Heart left ventricle (tissue), 16 donors: ENCODE data around the gene UBASH3A. TPM values are rescaled to one million over a fixed set of nuclear protein-coding genes. Genes with fewer than 3 reads are reported as not detected.
A peak's percentile ranks its signal among the peaks of the same experiment; 100 is the strongest.
"Not testable (repeated sequence)": the region's sequence is repeated elsewhere in the genome, so short reads cannot be mapped to it uniquely, and the experiment has no call there.

Experiments
- ATAC-seq, 4 donors: fragments of 200-7000 bp; cut with Tn5 transposase; one replicate each; pipeline ENCODE4 v1.9.1; 2020 to 2022; ENCODE audit warnings: moderate library complexity in 4 of 4, mild to moderate bottlenecking in 3 of 4, moderate number of reproducible peaks in 1 of 4
- DNase-seq, 5 donors: peaks; one replicate each; pipeline ENCODE4 v3.0.0-alpha.2; 2020
- H3K27ac ChIP-seq, 12 donors: fragments of 200-600 bp; sonication (generic) in 4 of 12; one replicate each; pipeline versions ENCODE4 v1.5.0 to v1.8.0; 2016 to 2022; ENCODE audit warnings: mild to moderate bottlenecking in 2 of 12
- H3K27me3 ChIP-seq, 9 donors: fragments of 200-600 bp; sonication (generic) in 2 of 9; one replicate each; pipeline versions ENCODE4 v1.5.1 to v1.8.0; 2016 to 2022; ENCODE audit warnings: mild to moderate bottlenecking in 3 of 9
- H3K36me3 ChIP-seq, 9 donors: fragments of 200-600 bp; sonication (generic) in 2 of 9; one replicate each; pipeline versions ENCODE4 v1.5.0 to v1.8.0; 2018 to 2022; ENCODE audit warnings: mild to moderate bottlenecking in 2 of 9
- H3K4me1 ChIP-seq, 12 donors: fragments of 200-600 bp; sonication (generic) in 4 of 12; one replicate each; pipeline versions ENCODE4 v1.5.0 to v1.8.0; 2016 to 2022; ENCODE audit warnings: mild to moderate bottlenecking in 3 of 12
- H3K4me3 ChIP-seq, 12 donors: fragments of 200-600 bp; sonication (generic) in 4 of 12; one replicate each; pipeline versions ENCODE4 v1.5.0 to v1.8.0; 2017 to 2022; ENCODE audit warnings: mild to moderate bottlenecking in 9 of 12, moderate library complexity in 4 of 12
- H3K9me3 ChIP-seq, 12 donors: fragments of 200-600 bp; sonication (generic) in 4 of 12; one replicate each; pipeline versions ENCODE4 v1.5.0 to v1.8.0; 2016 to 2022; ENCODE audit warnings: mild to moderate bottlenecking in 1 of 12
- POLR2A ChIP-seq, 2 donors: fragments of 450-650 bp; IDR thresholded peaks; one replicate each; pipeline ENCODE4 v1.6.1; 2017; ENCODE audit warnings: antibody characterized with exemption in 2 of 2, mild to moderate bottlenecking in 2 of 2, moderate library complexity in 2 of 2
- WGBS, 4 donors: extraction: QIAGEN DNeasy Blood & Tissue Kit in 2 of 4; methylation state at CpG; one replicate each; pipeline versions ENCODE4 v1.1.5 to v1.1.7; 2013 to 2018; 5-methylcytosine and 5-hydroxymethylcytosine counted together
- intact Hi-C, 10 donors: fragments of 100-400 bp; cut with DNase I; formaldehyde crosslinking; loops; one replicate each; pipeline versions ENCODE4 v1.11.1 to v1.14.2; 2022
- polyA plus RNA-seq, 2 donors: library from polyadenylated mRNA; stranded (reverse); fragments of 200-250 nt; gene quantifications; one replicate each; pipeline ENCODE4 v1.2.3, GENCODE V29; 2013
- total RNA-seq, 9 donors: library from RNA; depleted of rRNA in 2 of 9; stranded (reverse); fragments of >200 nt in 2 of 9; fragmentation: NEBNext Ultra II Directional in 3 of 9; extraction: Animal tissue kit (Norgen Biotek cat#: 25700) in 3 of 9; gene quantifications; one replicate each; pipeline versions ENCODE4 v1.1.0 to v1.2.4, GENCODE V29; 2016 to 2023
- TF ChIP-seq, protein P1 (sequence below), 12 donors: fragments of 200-600 bp; sonication (generic) in 4 of 12; IDR thresholded peaks; one replicate each; pipeline versions ENCODE4 v1.5.0 to v1.8.0; 2018 to 2022; ENCODE audit warnings: antibody characterized with exemption in 12 of 12, mild to moderate bottlenecking in 5 of 12
- donor health status: ischemic (EF 13 %, LVEDD 7.1; RV severe dilation, severe dysfunction).
- donor health status: healthy with polysubstance abuse.
- donor health status: DM: no; HTN: yes; CAD: no.
- donor health status: DM: no; HTN: no; CAD: no.
- donor health status: ischemic (EF 25% LVEDD 6.9; RV normal size, moderate dysfunction).
- donor health status: ischemic (EF 25% LVEDD 5.7; RV mildly dilated, moderate dysfunction).
- donor health status: healthy.
- donor health status: DM: yes; HTN: yes; CAD: no.
- donor health status: ischemic (EF 35%, LVEDD 5.7; RV mildly dilated, moderate dysfunction).
- donor health status: nonischemic (EF 11% LVEDD 7.7; RV severe dilation, severe dysfunction).
- donor health status: DM: yes; HTN: yes; CAD: no.
- donor health status: PGD.
- donor health status: ischemic (EF 29% LVEDD 5.4; RV normal size, mild dysfunction).
- donor health status: nonischemic (EF 23%, LVEDD 6.1; RV moderate dilation, normal function).

The UBASH3A gene
- total and polyA plus RNA-seq, 11 donors: 0.04 to 2.4 (median 0.47) TPM; not detected in 7

DNA sequence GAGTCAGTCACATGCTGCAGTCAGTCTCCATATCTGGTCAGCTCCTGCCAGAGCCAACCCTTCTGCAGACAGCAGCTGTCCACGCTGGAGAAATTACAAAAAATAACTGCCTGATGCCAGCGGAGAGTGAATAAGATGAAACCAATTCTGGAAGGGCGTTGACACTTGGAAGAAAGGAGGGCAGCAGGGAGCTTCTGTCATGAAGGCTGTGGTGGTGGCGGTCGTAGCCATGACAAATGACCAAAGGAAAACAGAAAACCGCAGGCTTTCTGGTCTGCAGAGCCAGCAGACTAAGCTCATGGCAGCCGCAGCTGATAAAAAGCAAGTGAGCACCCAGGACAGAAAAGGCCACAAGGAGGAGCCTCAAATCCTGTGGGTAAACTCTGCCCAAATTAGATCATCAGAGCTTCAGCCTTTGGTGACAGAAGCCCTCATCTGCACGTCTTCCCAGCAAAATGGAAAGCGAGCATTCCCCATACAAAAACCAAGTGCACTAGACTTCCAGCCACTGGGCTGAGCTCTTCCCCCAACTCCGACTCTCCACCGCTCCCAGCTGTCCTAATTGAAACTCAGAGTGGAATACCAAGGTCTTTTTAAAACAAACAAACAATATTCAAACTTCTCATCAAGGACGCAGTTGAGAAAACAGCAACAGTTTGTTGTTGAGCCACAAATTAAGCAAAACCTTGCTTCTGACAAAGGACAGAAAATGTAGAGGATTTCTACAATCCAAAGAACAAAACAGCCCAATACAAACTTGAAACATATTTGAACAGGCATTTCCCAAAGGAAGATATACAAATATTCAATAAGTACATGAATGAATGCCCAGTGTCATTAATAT lies 63.7 kb downstream of the UBASH3A start:
- TF ChIP-seq POLR2A (IDR thresholded peaks at IDR 0.05): no peak
- TF ChIP-seq, protein P1, sequence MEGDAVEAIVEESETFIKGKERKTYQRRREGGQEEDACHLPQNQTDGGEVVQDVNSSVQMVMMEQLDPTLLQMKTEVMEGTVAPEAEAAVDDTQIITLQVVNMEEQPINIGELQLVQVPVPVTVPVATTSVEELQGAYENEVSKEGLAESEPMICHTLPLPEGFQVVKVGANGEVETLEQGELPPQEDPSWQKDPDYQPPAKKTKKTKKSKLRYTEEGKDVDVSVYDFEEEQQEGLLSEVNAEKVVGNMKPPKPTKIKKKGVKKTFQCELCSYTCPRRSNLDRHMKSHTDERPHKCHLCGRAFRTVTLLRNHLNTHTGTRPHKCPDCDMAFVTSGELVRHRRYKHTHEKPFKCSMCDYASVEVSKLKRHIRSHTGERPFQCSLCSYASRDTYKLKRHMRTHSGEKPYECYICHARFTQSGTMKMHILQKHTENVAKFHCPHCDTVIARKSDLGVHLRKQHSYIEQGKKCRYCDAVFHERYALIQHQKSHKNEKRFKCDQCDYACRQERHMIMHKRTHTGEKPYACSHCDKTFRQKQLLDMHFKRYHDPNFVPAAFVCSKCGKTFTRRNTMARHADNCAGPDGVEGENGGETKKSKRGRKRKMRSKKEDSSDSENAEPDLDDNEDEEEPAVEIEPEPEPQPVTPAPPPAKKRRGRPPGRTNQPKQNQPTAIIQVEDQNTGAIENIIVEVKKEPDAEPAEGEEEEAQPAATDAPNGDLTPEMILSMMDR (IDR thresholded peaks at IDR 0.05): peak in 8 of 12 donors; percentile 11 to 48 (median 31)
- no peaks in the 10 kb centered on the region for H3K36me3 ChIP-seq
- intact Hi-C loops: loop anchor here in 1 of 10 donors (2.0 kb wide), 1 partner anchor 69 kb away; no protein-coding TSS in a partner anchor
- no peak overlapping the region for H3K27ac ChIP-seq
- peaks cover 0 to 27% (median 0%) of the 10 kb centered on the region in 12 donors for H3K4me1 ChIP-seq
- DNase-seq: no peak
- H3K27me3 ChIP-seq: no peaks in the 10 kb centered on the region
- no peaks in the 10 kb centered on the region for H3K9me3 ChIP-seq
- whole genome bisulfite sequencing, 4 donors: 39 to 54% (median 48%) methylated on average over 12 of the region's 12 CpGs
- no peak overlapping the region for H3K4me3 ChIP-seq
- ATAC-seq: peak in 3 of 4 donors; percentile 68 to 76 (median 70)

DNA sequence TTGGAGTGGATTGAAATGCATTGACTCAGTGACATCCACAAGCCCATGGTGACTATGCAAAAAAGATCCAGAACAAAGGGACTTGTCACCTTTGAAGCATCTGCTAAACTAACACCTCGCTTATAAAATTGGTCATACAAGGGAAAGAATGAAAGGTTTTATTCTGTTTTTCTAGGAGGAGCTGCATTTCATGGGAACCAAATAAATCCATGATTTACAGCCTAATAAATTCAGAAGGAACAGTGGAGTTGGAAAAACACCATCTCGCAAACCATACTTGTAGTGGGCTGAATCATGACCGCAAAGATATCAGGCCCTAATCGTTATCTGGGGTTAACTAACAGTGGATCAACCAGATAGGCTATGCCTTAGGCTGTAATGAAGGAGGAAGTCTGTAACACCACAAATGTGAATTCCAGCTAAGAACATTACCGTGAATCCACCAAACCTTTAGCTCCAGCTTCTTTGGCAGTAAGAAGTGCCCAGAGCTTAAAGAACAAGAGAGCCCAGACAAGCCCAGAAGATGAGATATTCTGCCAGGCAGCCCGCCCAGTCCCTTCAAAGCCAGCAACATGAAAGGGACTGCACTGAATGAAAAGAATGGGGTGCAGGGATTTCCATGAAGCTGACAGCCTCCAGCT lies 64.9 kb downstream of the UBASH3A start:
- 79 to 86% (median 84%) methylated on average over 6 of the region's 6 CpGs for WGBS, 4 donors
- Histone ChIP-seq H3K36me3 (no peaks in the 10 kb centered on the region), H3K4me1 (peaks cover 0 to 27% (median 0%) of the 10 kb centered on the region in 12 donors), H3K9me3 (no peaks in the 10 kb centered on the region), H3K27me3 (no peaks in the 10 kb centered on the region), H3K27ac (no peak overlapping the region), H3K4me3 (no peak overlapping the region)
- DNase-seq: no peak
- TF ChIP-seq POLR2A (IDR thresholded peaks at IDR 0.05): no peak
- TF ChIP-seq, protein P1 (IDR thresholded peaks at IDR 0.05): no peak
- ATAC-seq: no peak
- intact Hi-C loops: no loop called here

DNA sequence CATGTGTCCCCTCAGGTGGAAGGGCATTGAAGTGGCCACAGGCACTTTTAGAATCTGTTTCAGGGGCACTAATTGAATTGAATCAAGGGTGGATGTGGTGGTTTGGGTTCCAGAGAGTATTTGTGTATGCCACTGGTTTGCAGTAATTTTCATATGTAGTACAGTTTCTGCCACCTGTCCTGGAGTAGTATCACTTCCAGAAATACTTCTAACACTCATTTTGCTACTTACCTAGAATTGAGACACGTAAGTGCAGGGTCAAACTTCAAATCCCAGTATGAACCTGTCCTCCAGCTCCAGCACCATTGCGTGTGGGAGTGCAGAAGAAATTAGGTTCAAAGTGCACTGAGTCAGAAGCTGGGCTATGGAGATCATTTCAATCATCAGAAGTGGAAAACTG lies 65.6 kb downstream of the UBASH3A start:
- intact Hi-C loops: no loop called here
- DNase-seq (no peak), ATAC-seq (no peak)
- Histone ChIP-seq H3K9me3 (no peaks in the 10 kb centered on the region), H3K27ac (no peak overlapping the region), H3K36me3 (no peaks in the 10 kb centered on the region), H3K27me3 (no peaks in the 10 kb centered on the region), H3K4me3 (no peak overlapping the region), H3K4me1 (peaks cover 0 to 21% (median 0%) of the 10 kb centered on the region in 12 donors)
- 88 to 95% (median 88%) methylated on average over 2 of the region's 2 CpGs for WGBS, 4 donors
- TF ChIP-seq, protein P1 (IDR thresholded peaks at IDR 0.05): no peak
- no peak for TF ChIP-seq POLR2A (IDR thresholded peaks at IDR 0.05)

DNA sequence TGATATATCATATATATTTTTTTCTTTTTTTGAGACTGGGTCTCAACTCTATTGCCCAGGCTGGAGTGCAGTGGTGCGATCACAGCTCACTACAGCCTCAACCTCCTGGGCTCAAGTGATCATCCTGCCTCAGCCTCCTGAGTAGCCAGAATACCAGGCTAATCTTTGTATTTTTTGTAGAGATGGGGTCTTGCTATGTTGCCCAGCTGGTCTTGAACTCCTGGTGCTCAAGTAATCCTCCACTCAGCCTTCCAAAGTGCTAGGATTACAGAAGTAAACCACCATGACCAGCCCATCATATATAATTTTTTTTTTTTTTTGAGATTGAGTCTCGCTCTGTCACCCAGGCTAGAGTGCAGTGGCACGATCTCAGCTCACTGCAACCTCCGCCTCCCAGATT lies 66.0 kb downstream of the UBASH3A start:
- ATAC-seq, DNase-seq, intact Hi-C loops, H3K27me3 ChIP-seq, H3K4me3 ChIP-seq, H3K36me3 ChIP-seq, H3K9me3 ChIP-seq, H3K27ac ChIP-seq: not testable (repeated sequence)
- peaks cover 0 to 17% (median 0%) of the 10 kb centered on the region in 12 donors for H3K4me1 ChIP-seq
- WGBS, 4 donors: 92 to 97% (median 95%) methylated on average over 4 of the region's 4 CpGs
